ENCODE data around the gene GSE1. TPM values are rescaled to one million over a fixed set of nuclear protein-coding genes. Genes with fewer than 3 reads are reported as not detected.

GSE1 gene
- total and polyA plus RNA-seq, 2 of the 13 experiments (the other 11 are each of a cell fraction or from before 2014, with no cell fraction given), result 16.1 to 31.2 TPM

DNA sequence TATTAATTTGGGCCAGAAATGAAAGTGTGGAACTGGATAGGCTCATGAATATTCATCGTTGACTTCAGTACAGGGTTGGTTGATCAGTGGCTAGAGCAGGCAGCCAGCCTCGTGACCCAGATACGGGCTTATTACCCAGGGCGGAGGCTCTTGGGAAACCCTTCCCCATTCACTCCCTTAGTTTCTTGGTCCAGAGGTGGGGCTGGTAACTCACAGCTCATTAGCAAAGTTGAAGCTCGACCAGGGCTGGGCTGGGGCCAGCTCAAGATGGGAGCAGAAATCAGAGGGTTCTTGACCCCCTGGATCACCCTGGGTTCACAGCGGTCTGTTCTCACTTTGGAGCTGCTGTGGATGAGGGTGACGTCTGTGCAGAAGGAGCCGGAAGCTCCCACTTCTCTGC is 44.6 kb upstream of the GSE1 start:
- Histone ChIP-seq H3K4me3 (replicated peaks in 1 of 3; ENCODE audit: insufficient read depth in 1 of 3, low read depth in 2 of 3, low read length in 3 of 3) (no peak overlapping the region), H3K27ac (ENCODE audit: extremely low read length, insufficient read depth, low read length) (no peak overlapping the region), H4K20me1 (ENCODE audit: insufficient read depth, low read length) (peaks cover 73% of the 10 kb centered on the region), H3K79me2 (ENCODE audit: insufficient read depth, low read length) (peaks cover 82% of the 10 kb centered on the region), H3K4me2 (ENCODE audit: low read depth, low read length) (no peak overlapping the region), H2AFZ (ENCODE audit: low read length) (no peak overlapping the region), H3K9me3 (ENCODE audit: low read length) (no peaks in the 10 kb centered on the region), H3K9ac (ENCODE audit: insufficient read depth, low read depth, low read length) (no peak overlapping the region), H3K27me3 (ENCODE audit: control insufficient read depth in 1 of 2, insufficient read depth in 2 of 2, low read length in 2 of 2) (no peaks in the 10 kb centered on the region), H3K36me3 (replicated peaks in 1 of 2; ENCODE audit: control insufficient read depth in 1 of 2, insufficient read depth in 2 of 2, low read length in 2 of 2) (peaks cover 3 to 21% of the 10 kb centered on the region in 2 experiments; a peak in 3 of 5 replicates), H3K4me1 (ENCODE audit: insufficient read depth, low read length) (peaks cover 48% of the 10 kb centered on the region)
- no peak for DNase-seq (ENCODE audit: low spot score)
- CTCF ChIA-PET (ENCODE audit: low intra/inter-chr PET ratio, low total read pairs), result no interaction called here
- TF ChIP-seq ZNF33A (CRISPR knock-in tag; IDR thresholded peaks at IDR 0.05; ENCODE audit: borderline replicate concordance), result no peak
- TF ChIP-seq ZNF678 (CRISPR knock-in tag; IDR thresholded peaks at IDR 0.05), result no peak
- no peak for TF ChIP-seq SUZ12 (IDR thresholded peaks at IDR 0.05; ENCODE audit: low read depth, low read length)
- no peak for TF ChIP-seq ZNF329 (CRISPR knock-in tag; IDR thresholded peaks at IDR 0.05; ENCODE audit: low read depth)
- TF ChIP-seq STAT5B (CRISPR knock-in tag; IDR thresholded peaks at IDR 0.05), result no peak
- TF ChIP-seq BRD4 (CRISPR knock-in tag; IDR thresholded peaks at IDR 0.05), result no peak
- no peak for TF ChIP-seq ZNF550 (CRISPR knock-in tag; IDR thresholded peaks at IDR 0.05; ENCODE audit: borderline replicate concordance)
- no peak for TF ChIP-seq ZNF782 (CRISPR knock-in tag; IDR thresholded peaks at IDR 0.05; ENCODE audit: borderline replicate concordance)
- TF ChIP-seq SMC3 (IDR thresholded peaks at IDR 0.05; ENCODE audit: low read length), result no peak
- no peak for TF ChIP-seq ZFP36 (IDR thresholded peaks at IDR 0.05; ENCODE audit: borderline replicate concordance, low read depth, low read length, partially characterized antibody)
- TF ChIP-seq, protein P1, sequence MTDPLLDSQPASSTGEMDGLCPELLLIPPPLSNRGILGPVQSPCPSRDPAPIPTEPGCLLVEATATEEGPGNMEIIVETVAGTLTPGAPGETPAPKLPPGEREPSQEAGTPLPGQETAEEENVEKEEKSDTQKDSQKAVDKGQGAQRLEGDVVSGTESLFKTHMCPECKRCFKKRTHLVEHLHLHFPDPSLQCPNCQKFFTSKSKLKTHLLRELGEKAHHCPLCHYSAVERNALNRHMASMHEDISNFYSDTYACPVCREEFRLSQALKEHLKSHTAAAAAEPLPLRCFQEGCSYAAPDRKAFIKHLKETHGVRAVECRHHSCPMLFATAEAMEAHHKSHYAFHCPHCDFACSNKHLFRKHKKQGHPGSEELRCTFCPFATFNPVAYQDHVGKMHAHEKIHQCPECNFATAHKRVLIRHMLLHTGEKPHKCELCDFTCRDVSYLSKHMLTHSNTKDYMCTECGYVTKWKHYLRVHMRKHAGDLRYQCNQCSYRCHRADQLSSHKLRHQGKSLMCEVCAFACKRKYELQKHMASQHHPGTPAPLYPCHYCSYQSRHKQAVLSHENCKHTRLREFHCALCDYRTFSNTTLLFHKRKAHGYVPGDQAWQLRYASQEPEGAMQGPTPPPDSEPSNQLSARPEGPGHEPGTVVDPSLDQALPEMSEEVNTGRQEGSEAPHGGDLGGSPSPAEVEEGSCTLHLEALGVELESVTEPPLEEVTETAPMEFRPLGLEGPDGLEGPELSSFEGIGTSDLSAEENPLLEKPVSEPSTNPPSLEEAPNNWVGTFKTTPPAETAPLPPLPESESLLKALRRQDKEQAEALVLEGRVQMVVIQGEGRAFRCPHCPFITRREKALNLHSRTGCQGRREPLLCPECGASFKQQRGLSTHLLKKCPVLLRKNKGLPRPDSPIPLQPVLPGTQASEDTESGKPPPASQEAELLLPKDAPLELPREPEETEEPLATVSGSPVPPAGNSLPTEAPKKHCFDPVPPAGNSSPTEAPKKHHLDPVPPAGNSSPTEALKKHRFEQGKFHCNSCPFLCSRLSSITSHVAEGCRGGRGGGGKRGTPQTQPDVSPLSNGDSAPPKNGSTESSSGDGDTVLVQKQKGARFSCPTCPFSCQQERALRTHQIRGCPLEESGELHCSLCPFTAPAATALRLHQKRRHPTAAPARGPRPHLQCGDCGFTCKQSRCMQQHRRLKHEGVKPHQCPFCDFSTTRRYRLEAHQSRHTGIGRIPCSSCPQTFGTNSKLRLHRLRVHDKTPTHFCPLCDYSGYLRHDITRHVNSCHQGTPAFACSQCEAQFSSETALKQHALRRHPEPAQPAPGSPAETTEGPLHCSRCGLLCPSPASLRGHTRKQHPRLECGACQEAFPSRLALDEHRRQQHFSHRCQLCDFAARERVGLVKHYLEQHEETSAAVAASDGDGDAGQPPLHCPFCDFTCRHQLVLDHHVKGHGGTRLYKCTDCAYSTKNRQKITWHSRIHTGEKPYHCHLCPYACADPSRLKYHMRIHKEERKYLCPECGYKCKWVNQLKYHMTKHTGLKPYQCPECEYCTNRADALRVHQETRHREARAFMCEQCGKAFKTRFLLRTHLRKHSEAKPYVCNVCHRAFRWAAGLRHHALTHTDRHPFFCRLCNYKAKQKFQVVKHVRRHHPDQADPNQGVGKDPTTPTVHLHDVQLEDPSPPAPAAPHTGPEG (CRISPR knock-in tag; IDR thresholded peaks at IDR 0.05), result no peak
- no peak for TF ChIP-seq SSRP1 (CRISPR knock-in tag; IDR thresholded peaks at IDR 0.05)
- TF ChIP-seq, protein P2, sequence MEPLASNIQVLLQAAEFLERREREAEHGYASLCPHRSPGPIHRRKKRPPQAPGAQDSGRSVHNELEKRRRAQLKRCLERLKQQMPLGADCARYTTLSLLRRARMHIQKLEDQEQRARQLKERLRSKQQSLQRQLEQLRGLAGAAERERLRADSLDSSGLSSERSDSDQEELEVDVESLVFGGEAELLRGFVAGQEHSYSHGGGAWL (CRISPR knock-in tag; IDR thresholded peaks at IDR 0.05), result no peak
- intact Hi-C loops (cut with micrococcal nuclease; ENCODE audit: unreplicated experiment) (no loop called here), in situ Hi-C loops (cut with HindIII; ENCODE audit: extremely low pct_ligation_motif_present, low pct_unique_long_range_greater_than_20kb) (no loop called here)
- FAIRE-seq, result no peak
- 93% methylated on average over 6 of the region's 8 CpGs for WGBS (ENCODE audit: low lambda C conversion rate)
- ATAC-seq, result no peak
- POLR2A ChIA-PET, result no interaction called here
- BruUV-seq (replicated peaks), result no TSS peak
